ENCODE measurements around the gene TIMM13.

Gene TIMM13

DNA sequence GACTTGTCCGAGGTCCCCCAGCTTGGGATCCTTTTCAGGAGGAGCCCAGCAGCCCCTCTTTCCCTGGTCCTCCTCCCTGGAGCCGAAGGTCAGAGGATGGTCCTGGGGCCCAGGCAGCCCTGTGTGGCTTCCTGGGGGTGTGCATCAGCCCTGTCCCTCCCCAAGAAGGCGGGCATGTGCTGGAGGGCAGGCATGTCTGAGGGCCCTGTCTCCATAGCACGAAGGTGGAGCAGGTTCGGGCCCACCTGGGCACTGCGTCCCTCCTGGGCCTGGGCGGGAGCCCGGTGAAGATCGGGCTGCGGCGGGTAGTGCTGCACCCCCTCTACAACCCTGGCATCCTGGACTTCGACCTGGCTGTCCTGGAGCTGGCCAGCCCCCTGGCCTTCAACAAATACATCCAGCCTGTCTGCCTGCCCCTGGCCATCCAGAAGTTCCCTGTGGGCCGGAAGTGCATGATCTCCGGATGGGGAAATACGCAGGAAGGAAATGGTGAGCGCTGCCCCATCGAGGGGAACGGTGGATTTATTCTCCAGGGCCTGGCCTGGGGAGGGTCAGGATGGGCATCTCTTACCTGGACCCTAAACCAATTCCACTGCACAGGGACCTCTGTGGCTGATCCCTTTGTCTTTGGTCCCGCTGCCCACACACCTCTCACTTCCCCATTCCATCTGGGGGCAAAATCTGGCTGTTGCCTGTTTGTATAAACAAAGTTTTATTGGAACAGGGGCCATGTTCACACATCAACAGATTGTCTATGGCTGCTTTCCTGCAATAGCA lies 10.9 kb downstream of the TIMM13 start:
- Histone ChIP-seq H3K27me3 (replicated peaks; ENCODE audit: control insufficient read depth, insufficient read depth, low read length) (no peaks in the 10 kb centered on the region), H3K36me3 (ENCODE audit: control insufficient read depth, insufficient read depth, low read length) (peaks cover 4% of the 10 kb centered on the region; the same call in 1 of the 2 replicates), H3K4me3 (replicated peaks; ENCODE audit: low read depth, low read length) (no peak overlapping the region)
- no peak for DNase-seq (ENCODE audit: extremely low read depth, insufficient read length)
- TF ChIP-seq, protein P1, sequence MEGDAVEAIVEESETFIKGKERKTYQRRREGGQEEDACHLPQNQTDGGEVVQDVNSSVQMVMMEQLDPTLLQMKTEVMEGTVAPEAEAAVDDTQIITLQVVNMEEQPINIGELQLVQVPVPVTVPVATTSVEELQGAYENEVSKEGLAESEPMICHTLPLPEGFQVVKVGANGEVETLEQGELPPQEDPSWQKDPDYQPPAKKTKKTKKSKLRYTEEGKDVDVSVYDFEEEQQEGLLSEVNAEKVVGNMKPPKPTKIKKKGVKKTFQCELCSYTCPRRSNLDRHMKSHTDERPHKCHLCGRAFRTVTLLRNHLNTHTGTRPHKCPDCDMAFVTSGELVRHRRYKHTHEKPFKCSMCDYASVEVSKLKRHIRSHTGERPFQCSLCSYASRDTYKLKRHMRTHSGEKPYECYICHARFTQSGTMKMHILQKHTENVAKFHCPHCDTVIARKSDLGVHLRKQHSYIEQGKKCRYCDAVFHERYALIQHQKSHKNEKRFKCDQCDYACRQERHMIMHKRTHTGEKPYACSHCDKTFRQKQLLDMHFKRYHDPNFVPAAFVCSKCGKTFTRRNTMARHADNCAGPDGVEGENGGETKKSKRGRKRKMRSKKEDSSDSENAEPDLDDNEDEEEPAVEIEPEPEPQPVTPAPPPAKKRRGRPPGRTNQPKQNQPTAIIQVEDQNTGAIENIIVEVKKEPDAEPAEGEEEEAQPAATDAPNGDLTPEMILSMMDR (IDR thresholded peaks at IDR 0.05; ENCODE audit: insufficient read depth, low read length, poor library complexity, severe bottlenecking), result no peak

DNA sequence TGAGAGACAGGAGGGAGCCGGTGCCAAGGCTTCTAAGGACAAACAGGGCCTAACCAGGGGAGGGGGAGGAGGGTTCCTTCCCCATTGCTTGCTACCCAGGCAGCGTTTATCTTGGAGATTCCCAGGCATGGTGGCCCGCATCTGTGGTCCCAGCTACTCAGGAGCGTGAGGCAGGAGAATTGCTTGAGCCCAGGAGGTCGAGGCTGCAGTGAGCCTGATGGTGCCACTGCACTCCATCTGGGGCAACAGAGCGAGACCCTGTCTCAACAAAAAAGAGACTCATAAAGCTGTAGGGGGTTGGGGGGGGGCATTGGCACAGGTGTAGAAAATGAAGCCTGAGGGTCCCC lies 11.4 kb downstream of the TIMM13 start:
- H3K36me3 ChIP-seq (ENCODE audit: control insufficient read depth, insufficient read depth, low read length), result peaks cover 4% of the 10 kb centered on the region; the same call in 1 of the 2 replicates
- DNase-seq (ENCODE audit: extremely low read depth, insufficient read length), result no peak
- no peaks in the 10 kb centered on the region for H3K27me3 ChIP-seq (replicated peaks; ENCODE audit: control insufficient read depth, insufficient read depth, low read length)
- H3K4me3 ChIP-seq (replicated peaks; ENCODE audit: low read depth, low read length), result no peak overlapping the region
- TF ChIP-seq, protein P1 (IDR thresholded peaks at IDR 0.05; ENCODE audit: insufficient read depth, low read length, poor library complexity, severe bottlenecking), result no peak

DNA sequence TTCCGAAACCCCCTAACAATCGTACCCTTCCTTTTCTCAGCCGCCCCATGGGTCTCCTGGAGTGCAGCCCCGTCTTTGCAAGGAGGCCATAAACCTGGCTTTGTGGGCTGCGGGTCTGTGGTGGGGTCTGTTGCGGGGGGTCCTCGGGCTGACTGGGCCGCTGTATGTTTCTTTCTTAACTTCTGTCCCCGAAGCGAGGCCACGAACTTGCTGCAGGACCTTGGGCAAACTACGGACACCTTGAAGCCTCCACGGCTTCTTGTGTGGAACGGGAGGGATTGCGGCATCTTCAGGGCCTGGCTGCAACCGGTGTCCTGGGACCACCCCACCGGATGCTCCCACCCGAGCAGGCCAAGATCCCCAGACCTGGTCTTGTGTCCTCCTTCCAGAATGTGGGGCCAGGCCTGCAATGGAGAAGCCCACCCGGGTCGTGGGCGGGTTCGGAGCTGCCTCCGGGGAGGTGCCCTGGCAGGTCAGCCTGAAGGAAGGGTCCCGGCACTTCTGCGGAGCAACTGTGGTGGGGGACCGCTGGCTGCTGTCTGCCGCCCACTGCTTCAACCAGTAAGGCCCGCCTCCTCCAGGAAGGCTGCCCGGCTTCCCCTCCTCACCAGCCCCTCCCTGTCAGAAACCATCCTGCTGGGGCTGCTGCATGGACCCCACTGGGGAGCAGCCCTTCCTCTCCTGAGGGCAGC lies 12.0 kb downstream of the TIMM13 start:
- DNase-seq (ENCODE audit: extremely low read depth, insufficient read length), result no peak
- TF ChIP-seq, protein P1 (IDR thresholded peaks at IDR 0.05; ENCODE audit: insufficient read depth, low read length, poor library complexity, severe bottlenecking), result no peak
- Histone ChIP-seq H3K36me3 (ENCODE audit: control insufficient read depth, insufficient read depth, low read length) (peaks cover 4% of the 10 kb centered on the region; the same call in 1 of the 2 replicates), H3K27me3 (replicated peaks; ENCODE audit: control insufficient read depth, insufficient read depth, low read length) (no peaks in the 10 kb centered on the region), H3K4me3 (replicated peaks; ENCODE audit: low read depth, low read length) (no peak overlapping the region)

DNA sequence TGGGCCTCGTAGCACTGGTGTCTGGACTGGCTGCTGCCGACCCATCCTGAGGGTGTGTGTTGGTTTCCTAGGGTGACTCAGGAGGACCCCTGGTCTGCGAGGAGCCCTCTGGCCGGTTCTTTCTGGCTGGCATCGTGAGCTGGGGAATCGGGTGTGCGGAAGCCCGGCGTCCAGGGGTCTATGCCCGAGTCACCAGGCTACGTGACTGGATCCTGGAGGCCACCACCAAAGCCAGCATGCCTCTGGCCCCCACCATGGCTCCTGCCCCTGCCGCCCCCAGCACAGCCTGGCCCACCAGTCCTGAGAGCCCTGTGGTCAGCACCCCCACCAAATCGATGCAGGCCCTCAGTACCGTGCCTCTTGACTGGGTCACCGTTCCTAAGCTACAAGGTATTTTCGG lies 13.8 kb downstream of the TIMM13 start:
- Histone ChIP-seq H3K27me3 (replicated peaks; ENCODE audit: control insufficient read depth, insufficient read depth, low read length) (no peaks in the 10 kb centered on the region), H3K36me3 (ENCODE audit: control insufficient read depth, insufficient read depth, low read length) (peaks cover 4% of the 10 kb centered on the region; the same call in 1 of the 2 replicates), H3K4me3 (replicated peaks; ENCODE audit: low read depth, low read length) (no peak overlapping the region)
- TF ChIP-seq, protein P1 (IDR thresholded peaks at IDR 0.05; ENCODE audit: insufficient read depth, low read length, poor library complexity, severe bottlenecking), result no peak
- no peak for DNase-seq (ENCODE audit: extremely low read depth, insufficient read length)

DNA sequence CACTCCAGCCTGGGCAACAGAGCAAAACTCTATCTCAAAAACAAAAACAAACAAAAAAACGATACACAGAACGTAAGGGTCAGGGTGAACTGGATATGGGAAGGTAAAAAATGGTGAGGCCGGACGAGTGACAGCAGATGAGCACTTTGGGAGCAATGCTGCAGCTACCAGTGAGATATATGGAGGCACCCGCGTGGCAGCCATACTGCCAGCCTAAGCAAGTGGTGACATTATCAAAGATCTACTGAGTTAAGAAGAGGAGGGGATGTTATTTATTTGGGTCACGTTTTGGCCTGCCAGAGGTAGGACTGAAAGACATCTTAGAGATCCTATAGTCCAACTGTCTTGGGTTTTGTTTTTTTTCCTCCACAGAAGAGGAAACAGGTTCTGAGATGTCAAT lies 14.2 kb downstream of the TIMM13 start:
- peaks cover 4% of the 10 kb centered on the region; the same call in 1 of the 2 replicates for H3K36me3 ChIP-seq (ENCODE audit: control insufficient read depth, insufficient read depth, low read length)
- no peak overlapping the region for H3K4me3 ChIP-seq (replicated peaks; ENCODE audit: low read depth, low read length)
- H3K27me3 ChIP-seq (replicated peaks; ENCODE audit: control insufficient read depth, insufficient read depth, low read length), result no peaks in the 10 kb centered on the region
- DNase-seq (ENCODE audit: extremely low read depth, insufficient read length), result no peak
- TF ChIP-seq, protein P1 (IDR thresholded peaks at IDR 0.05; ENCODE audit: insufficient read depth, low read length, poor library complexity, severe bottlenecking), result no peak

Data from GM06990 (cell line).